Neural progenitor cell (in vitro differentiated cells): Measurements from ENCODE around the gene UBE2O. TPM values are rescaled to one million over a fixed set of nuclear protein-coding genes. Genes with fewer than 3 reads are reported as not detected.

Source experiments
- DNase-seq: peaks from one replicate; pipeline ENCODE4 v3.0.0-alpha.2; 2016; ENCODE audit warnings: low spot score
- H2AFZ ChIP-seq: fragments of 200-600 bp; sonication (generic); replicated peaks from 2 replicates; pipeline ENCODE4 v1.6.1; 2016; ENCODE audit warnings: antibody characterized with exemption
- H3F3A ChIP-seq: fragments of 200-600 bp; sonication (generic); 2 replicates; pipeline ENCODE4 v1.6.1; 2016; ENCODE audit warnings: antibody characterized with exemption, low read depth
- H3K27ac ChIP-seq: fragments of 200-600 bp; sonication (generic); 2 replicates; pipeline ENCODE4 v1.5.1; 2016; ENCODE audit warnings: mild to moderate bottlenecking
- H3K27me3 ChIP-seq: fragments of 200-600 bp; sonication (generic); 2 replicates; pipeline ENCODE4 v1.6.1; 2016; ENCODE audit warnings: mild to moderate bottlenecking, moderate library complexity
- H3K36me3 ChIP-seq: fragments of 200-600 bp; sonication (generic); 2 replicates; pipeline ENCODE4 v1.5.1; 2016
- H3K4me1 ChIP-seq: fragments of 200-600 bp; sonication (generic); 2 replicates; pipeline ENCODE4 v1.6.1; 2016; ENCODE audit warnings: mixed run types
- H3K4me2 ChIP-seq: fragments of 200-600 bp; sonication (generic); 2 replicates; pipeline ENCODE4 v1.6.1; 2016
- H3K4me3 ChIP-seq: fragments of 200-600 bp; sonication (generic); 2 replicates; pipeline ENCODE4 v1.5.1; 2016
- H3K79me2 ChIP-seq: fragments of 200-600 bp; sonication (generic); 2 replicates; pipeline ENCODE4 v1.6.1; 2016; ENCODE audit warnings: low read depth
- H3K9ac ChIP-seq: fragments of 200-600 bp; sonication (generic); 2 replicates; pipeline ENCODE4 v1.6.1; 2016
- H3K9me3 ChIP-seq: fragments of 200-600 bp; sonication (generic); 2 replicates; pipeline ENCODE4 v1.5.1; 2016; ENCODE audit warnings: low read depth
- H4K20me1 ChIP-seq: fragments of 200-600 bp; sonication (generic); 2 replicates; pipeline ENCODE4 v1.6.1; 2016; ENCODE audit warnings: low read depth
- H3K27ac Mint-ChIP-seq: 3 replicates; pipeline ENCODE4 v1.8.0; 2021; ENCODE audit warnings: mixed read lengths
- H3K27me3 Mint-ChIP-seq: 2 replicates; pipeline ENCODE4 v1.8.0; 2022; ENCODE audit warnings: low read depth, mild to moderate bottlenecking, inconsistent platforms, moderate library complexity, mixed read lengths; ENCODE audit not compliant: insufficient read depth
- H3K36me3 Mint-ChIP-seq: 3 replicates; pipeline ENCODE4 v1.8.0; 2021; ENCODE audit warnings: mixed read lengths
- H3K4me1 Mint-ChIP-seq: 3 replicates; pipeline ENCODE4 v1.8.0; 2021; ENCODE audit warnings: mixed read lengths
- H3K4me3 Mint-ChIP-seq: 3 replicates; pipeline ENCODE4 v1.8.0; 2021; ENCODE audit warnings: mild to moderate bottlenecking, moderate library complexity, mixed read lengths
- H3K9me3 Mint-ChIP-seq: 3 replicates; pipeline ENCODE4 v1.8.0; 2020; ENCODE audit warnings: mixed read lengths
- CTCF ChIP-seq: fragments of 200-600 bp; sonication (generic); IDR thresholded peaks from 2 replicates; pipeline ENCODE4 v1.5.1; 2017; ENCODE audit warnings: antibody characterized with exemption, mild to moderate bottlenecking
- EZH2 ChIP-seq: fragments of 200-600 bp; sonication (generic); IDR thresholded peaks from 2 replicates; pipeline ENCODE4 v1.6.1; 2017; ENCODE audit warnings: antibody characterized with exemption, mild to moderate bottlenecking, moderate library complexity
- EZH2phosphoT487 ChIP-seq: fragments of 200-600 bp; sonication (generic); IDR thresholded peaks from 2 replicates; pipeline ENCODE4 v1.6.1; 2017; ENCODE audit warnings: antibody characterized with exemption
- total RNA-seq: library from RNA; depleted of rRNA; stranded (reverse); fragments of >200 nt; gene quantifications from 2 replicates; pipeline ENCODE4 v1.2.3, GENCODE V29; 2015; ENCODE audit warnings: low replicate concordance

UBE2O gene
- total RNA-seq, 1 donor from 2014 or later: 20.6 TPM

- no peaks in the 10 kb centered on the region for H3K36me3 ChIP-seq
- no peak overlapping the region for H3K4me3 ChIP-seq
- no peak overlapping the region for H3K27ac ChIP-seq
- Mint-ChIP-seq H3K4me3 (no peak overlapping the region), H3K27ac (no peak overlapping the region), H3K4me1 (peaks cover 51% of the 10 kb centered on the region), H3K27me3 (peaks cover 2% of the 10 kb centered on the region), H3K36me3 (peaks cover 13% of the 10 kb centered on the region), H3K9me3 (no peaks in the 10 kb centered on the region)
- no peaks in the 10 kb centered on the region for H3K27me3 ChIP-seq
- H3F3A ChIP-seq: peaks cover 8% of the 10 kb centered on the region
- H3K4me1 ChIP-seq: peaks cover 8% of the 10 kb centered on the region
- H3K9me3 ChIP-seq: no peaks in the 10 kb centered on the region
- H3K9ac ChIP-seq: no peak overlapping the region
- no peaks in the 10 kb centered on the region for H4K20me1 ChIP-seq
- TF ChIP-seq EZH2phosphoT487 (no peak), EZH2 (no peak), CTCF (no peak)
- no peak for DNase-seq
- H3K79me2 ChIP-seq: no peaks in the 10 kb centered on the region
- H3K4me2 ChIP-seq: no peak overlapping the region
- H2AFZ ChIP-seq: no peak overlapping the region
Measured at GRCh38 chr17:76369804-76370203, 83.1 kb downstream of the UBE2O start.

- no peak overlapping the region for H3K4me2 ChIP-seq
Measured at GRCh38 chr17:76369379-76369778, 83.6 kb downstream of the UBE2O start.

GRCh38 chr17:76368545-76368944 is 84.4 kb downstream of the UBE2O start:
- H3K9me3 Mint-ChIP-seq: no peaks in the 10 kb centered on the region
- H3K27me3 Mint-ChIP-seq: peaks cover 2% of the 10 kb centered on the region
- Histone ChIP-seq H3K4me1 (peaks cover 4% of the 10 kb centered on the region), H4K20me1 (no peaks in the 10 kb centered on the region), H3K36me3 (no peaks in the 10 kb centered on the region), H3K27ac (no peak overlapping the region), H3K4me2 (no peak overlapping the region), H3K9me3 (no peaks in the 10 kb centered on the region), H3K27me3 (no peaks in the 10 kb centered on the region), H3K9ac (no peak overlapping the region), H2AFZ (peak overlapping the region; percentile 39), H3K79me2 (no peaks in the 10 kb centered on the region), H3F3A (peaks cover 4% of the 10 kb centered on the region), H3K4me3 (no peak overlapping the region)
- no peak for DNase-seq
- H3K4me1 Mint-ChIP-seq: peaks cover 43% of the 10 kb centered on the region
- no peak for TF ChIP-seq CTCF
- H3K36me3 Mint-ChIP-seq: peaks cover 17% of the 10 kb centered on the region
- no peak overlapping the region for H3K27ac Mint-ChIP-seq
- H3K4me3 Mint-ChIP-seq: no peak overlapping the region

More at GRCh38 chr17:76369379-76369778, 83.6 kb downstream of the UBE2O start:
- no peaks in the 10 kb centered on the region for H3K79me2 ChIP-seq
- no peaks in the 10 kb centered on the region for H4K20me1 ChIP-seq
- no peak overlapping the region for H3K9ac ChIP-seq
- H3K36me3 Mint-ChIP-seq: peaks cover 17% of the 10 kb centered on the region
- H3K4me1 Mint-ChIP-seq: peaks cover 49% of the 10 kb centered on the region
- no peaks in the 10 kb centered on the region for H3K36me3 ChIP-seq
- peaks cover 8% of the 10 kb centered on the region for H3F3A ChIP-seq
- peaks cover 2% of the 10 kb centered on the region for H3K27me3 Mint-ChIP-seq
- peak overlapping the region; percentile 79 for H3K27ac Mint-ChIP-seq
- H3K9me3 Mint-ChIP-seq: no peaks in the 10 kb centered on the region
- H3K4me3 ChIP-seq: no peak overlapping the region
- TF ChIP-seq EZH2phosphoT487: no peak
- no peak for TF ChIP-seq EZH2
- TF ChIP-seq CTCF: no peak
- H3K4me3 Mint-ChIP-seq: no peak overlapping the region
- H3K27me3 ChIP-seq: no peaks in the 10 kb centered on the region
- no peak overlapping the region for H2AFZ ChIP-seq
- H3K27ac ChIP-seq: no peak overlapping the region
- H3K4me1 ChIP-seq: peaks cover 8% of the 10 kb centered on the region
- DNase-seq: no peak
- H3K9me3 ChIP-seq: no peaks in the 10 kb centered on the region
